ENCODE results near the gene PTGER2.

DNA sequence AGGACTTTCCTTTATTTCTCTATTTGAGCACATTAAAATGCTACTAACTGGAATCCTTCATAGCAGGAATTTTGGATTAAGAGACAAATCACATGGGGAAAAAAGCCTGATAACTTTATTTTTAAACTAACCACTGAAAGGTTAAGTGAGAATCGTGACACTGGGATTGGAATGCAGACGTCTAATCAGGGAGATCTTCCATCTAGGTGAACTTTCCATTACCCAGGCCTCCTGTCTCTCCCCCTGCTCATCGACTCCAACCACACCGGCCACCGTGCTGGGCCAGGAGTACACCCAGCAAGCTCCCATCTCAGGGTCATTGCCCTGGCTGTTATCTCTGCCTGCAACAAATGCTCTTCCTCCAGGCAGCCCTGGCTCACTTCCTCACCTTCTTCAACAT, 19.0 kb downstream of the PTGER2 start:
- TF ChIP-seq POLR2A (IDR thresholded peaks at IDR 0.05), result no peak
- TF ChIP-seq, protein P1, sequence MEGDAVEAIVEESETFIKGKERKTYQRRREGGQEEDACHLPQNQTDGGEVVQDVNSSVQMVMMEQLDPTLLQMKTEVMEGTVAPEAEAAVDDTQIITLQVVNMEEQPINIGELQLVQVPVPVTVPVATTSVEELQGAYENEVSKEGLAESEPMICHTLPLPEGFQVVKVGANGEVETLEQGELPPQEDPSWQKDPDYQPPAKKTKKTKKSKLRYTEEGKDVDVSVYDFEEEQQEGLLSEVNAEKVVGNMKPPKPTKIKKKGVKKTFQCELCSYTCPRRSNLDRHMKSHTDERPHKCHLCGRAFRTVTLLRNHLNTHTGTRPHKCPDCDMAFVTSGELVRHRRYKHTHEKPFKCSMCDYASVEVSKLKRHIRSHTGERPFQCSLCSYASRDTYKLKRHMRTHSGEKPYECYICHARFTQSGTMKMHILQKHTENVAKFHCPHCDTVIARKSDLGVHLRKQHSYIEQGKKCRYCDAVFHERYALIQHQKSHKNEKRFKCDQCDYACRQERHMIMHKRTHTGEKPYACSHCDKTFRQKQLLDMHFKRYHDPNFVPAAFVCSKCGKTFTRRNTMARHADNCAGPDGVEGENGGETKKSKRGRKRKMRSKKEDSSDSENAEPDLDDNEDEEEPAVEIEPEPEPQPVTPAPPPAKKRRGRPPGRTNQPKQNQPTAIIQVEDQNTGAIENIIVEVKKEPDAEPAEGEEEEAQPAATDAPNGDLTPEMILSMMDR (IDR thresholded peaks at IDR 0.05), result no peak
